ENCODE results near the gene GRID1. TPM values are rescaled to one million over a fixed set of nuclear protein-coding genes. Genes with fewer than 3 reads are reported as not detected.

The GRID1 gene
- total RNA-seq, 2 donors from 2014 or later = 0.37 to 0.67 TPM

DNA sequence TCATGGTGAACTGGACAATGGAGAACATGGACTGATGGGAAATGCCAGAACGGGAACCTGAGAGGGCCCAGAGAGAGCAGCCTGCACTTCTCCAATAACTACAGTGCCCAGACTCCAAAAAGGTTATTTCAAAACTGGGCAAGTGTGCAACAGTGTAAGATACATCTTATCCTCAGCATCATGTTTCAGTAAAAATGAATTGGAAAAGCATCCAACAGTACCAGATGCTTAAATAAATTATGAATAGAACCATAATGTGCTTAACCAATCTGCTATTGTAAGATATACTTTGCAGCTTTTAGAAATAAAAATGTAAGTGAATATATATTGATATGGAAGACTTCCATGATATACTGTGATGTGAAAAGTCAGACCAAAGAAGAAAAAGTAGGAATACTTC, 303.3 kb downstream of the GRID1 start:
- H3K27me3 ChIP-seq = no peaks in the 10 kb centered on the region
- no peaks in the 10 kb centered on the region for H3K4me1 ChIP-seq
- no peaks in the 10 kb centered on the region for H3K9me3 ChIP-seq
- TF ChIP-seq, protein P1, sequence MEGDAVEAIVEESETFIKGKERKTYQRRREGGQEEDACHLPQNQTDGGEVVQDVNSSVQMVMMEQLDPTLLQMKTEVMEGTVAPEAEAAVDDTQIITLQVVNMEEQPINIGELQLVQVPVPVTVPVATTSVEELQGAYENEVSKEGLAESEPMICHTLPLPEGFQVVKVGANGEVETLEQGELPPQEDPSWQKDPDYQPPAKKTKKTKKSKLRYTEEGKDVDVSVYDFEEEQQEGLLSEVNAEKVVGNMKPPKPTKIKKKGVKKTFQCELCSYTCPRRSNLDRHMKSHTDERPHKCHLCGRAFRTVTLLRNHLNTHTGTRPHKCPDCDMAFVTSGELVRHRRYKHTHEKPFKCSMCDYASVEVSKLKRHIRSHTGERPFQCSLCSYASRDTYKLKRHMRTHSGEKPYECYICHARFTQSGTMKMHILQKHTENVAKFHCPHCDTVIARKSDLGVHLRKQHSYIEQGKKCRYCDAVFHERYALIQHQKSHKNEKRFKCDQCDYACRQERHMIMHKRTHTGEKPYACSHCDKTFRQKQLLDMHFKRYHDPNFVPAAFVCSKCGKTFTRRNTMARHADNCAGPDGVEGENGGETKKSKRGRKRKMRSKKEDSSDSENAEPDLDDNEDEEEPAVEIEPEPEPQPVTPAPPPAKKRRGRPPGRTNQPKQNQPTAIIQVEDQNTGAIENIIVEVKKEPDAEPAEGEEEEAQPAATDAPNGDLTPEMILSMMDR (IDR thresholded peaks at IDR 0.05) = no peak
- no peaks in the 10 kb centered on the region for H3K36me3 ChIP-seq
- no peak overlapping the region for H3K27ac ChIP-seq
- H3K4me3 ChIP-seq = no peak overlapping the region
- no peak for DNase-seq (ENCODE audit: low spot score)

DNA sequence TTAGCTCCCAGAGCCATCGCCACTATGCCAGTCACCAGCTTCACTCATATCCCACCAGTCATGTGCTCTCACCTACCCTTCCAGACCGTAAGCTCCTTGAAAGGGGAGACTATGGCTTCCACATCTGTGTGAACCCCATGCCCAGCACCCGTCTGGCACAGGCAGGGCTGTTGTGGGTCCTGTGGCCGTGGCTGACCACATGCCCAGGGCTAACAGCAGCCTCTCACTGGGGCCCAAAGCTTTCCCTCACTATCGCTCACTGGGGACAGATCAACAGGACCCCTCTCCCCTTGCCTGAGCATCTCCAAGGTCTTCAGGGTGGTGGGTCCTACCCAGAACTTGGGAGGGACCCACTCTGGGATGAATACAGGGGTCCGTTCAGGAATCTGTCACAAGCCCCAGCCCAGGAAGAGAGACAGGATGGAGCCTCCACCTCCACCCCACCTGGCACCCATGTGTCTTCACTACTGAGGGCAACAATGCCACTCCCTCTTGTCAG, 303.9 kb downstream of the GRID1 start:
- no peak for DNase-seq (ENCODE audit: low spot score)
- Histone ChIP-seq H3K4me1 (peaks cover 0 to 3% of the 10 kb centered on the region in 2 donors), H3K27me3 (no peaks in the 10 kb centered on the region), H3K36me3 (no peaks in the 10 kb centered on the region), H3K27ac (no peak overlapping the region), H3K4me3 (no peak overlapping the region), H3K9me3 (no peaks in the 10 kb centered on the region)
- TF ChIP-seq, protein P1 (IDR thresholded peaks at IDR 0.05) = no peak

DNA sequence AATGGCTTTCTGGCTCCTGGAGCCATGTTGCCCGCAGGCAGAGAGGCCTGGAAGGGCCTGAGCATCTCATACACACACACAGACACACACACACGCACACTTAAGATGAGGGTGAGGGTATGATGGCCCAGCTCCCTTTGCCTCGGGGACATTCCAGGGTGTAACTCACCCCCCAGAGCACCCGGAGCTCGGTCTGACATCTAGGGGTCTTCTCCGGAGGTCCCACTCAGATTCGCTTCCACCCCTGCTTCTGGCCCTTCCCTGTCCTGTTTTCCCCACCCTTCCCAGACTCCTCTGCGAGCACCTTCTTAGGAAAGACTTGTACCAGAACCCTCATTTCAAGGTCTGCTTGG, 304.4 kb downstream of the GRID1 start:
- H3K4me1 ChIP-seq = peaks cover 0 to 7% of the 10 kb centered on the region in 2 donors
- no peaks in the 10 kb centered on the region for H3K36me3 ChIP-seq
- no peaks in the 10 kb centered on the region for H3K27me3 ChIP-seq
- TF ChIP-seq, protein P1 (IDR thresholded peaks at IDR 0.05) = no peak
- DNase-seq (ENCODE audit: low spot score) = no peak
- H3K9me3 ChIP-seq = no peaks in the 10 kb centered on the region
- no peak overlapping the region for H3K4me3 ChIP-seq
- H3K27ac ChIP-seq = no peak overlapping the region

DNA sequence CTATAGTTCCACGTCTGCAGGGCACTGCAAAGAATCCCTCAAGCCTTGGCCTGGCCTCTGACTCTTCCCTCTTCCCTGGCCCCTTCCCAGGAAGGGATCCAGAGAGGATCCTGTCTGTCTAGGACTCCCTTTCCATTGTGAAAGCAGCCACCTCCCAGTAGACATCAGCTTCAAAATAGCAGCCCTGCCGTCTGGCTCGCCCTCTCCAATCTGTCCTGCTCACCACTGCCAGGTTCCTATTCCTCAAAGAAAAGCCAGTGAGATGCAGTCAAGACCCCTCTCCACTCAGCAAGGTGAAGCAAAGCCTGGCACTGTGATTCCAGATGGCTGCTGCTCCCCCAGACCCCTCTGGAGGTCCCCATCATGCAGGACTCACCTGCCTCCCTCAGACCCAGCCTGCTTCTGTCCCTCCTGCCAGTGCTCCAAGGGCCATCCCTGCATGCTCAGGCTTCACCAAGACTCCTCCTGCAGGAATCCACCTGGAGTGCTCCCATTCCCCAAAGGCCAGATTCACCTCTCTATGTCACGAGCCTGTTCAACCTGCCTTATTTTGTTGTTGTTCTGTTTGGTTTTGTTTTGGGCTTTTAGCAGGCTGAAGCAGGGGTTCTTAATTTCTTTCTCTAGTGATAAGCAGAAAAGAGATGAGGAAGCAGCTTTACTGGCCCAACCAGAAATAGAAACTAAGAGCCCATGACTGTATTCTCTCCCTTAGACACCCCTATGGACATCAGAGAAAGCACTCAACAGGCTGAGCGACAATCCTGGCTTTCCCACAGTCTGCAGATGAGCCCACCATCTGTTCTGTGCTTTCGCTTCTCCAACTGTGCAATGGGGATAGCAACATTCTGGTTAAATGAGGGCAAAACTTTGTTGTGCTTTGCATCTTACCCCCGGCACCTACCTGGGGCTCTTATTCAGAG, 305.1 kb downstream of the GRID1 start:
- H3K36me3 ChIP-seq = no peaks in the 10 kb centered on the region
- H3K9me3 ChIP-seq = no peaks in the 10 kb centered on the region
- TF ChIP-seq, protein P1 (IDR thresholded peaks at IDR 0.05) = no peak
- no peak for DNase-seq (ENCODE audit: low spot score)
- no peaks in the 10 kb centered on the region for H3K27me3 ChIP-seq
- no peak overlapping the region for H3K4me3 ChIP-seq
- H3K27ac ChIP-seq = no peak overlapping the region
- peaks cover 0 to 7% of the 10 kb centered on the region in 2 donors for H3K4me1 ChIP-seq

DNA sequence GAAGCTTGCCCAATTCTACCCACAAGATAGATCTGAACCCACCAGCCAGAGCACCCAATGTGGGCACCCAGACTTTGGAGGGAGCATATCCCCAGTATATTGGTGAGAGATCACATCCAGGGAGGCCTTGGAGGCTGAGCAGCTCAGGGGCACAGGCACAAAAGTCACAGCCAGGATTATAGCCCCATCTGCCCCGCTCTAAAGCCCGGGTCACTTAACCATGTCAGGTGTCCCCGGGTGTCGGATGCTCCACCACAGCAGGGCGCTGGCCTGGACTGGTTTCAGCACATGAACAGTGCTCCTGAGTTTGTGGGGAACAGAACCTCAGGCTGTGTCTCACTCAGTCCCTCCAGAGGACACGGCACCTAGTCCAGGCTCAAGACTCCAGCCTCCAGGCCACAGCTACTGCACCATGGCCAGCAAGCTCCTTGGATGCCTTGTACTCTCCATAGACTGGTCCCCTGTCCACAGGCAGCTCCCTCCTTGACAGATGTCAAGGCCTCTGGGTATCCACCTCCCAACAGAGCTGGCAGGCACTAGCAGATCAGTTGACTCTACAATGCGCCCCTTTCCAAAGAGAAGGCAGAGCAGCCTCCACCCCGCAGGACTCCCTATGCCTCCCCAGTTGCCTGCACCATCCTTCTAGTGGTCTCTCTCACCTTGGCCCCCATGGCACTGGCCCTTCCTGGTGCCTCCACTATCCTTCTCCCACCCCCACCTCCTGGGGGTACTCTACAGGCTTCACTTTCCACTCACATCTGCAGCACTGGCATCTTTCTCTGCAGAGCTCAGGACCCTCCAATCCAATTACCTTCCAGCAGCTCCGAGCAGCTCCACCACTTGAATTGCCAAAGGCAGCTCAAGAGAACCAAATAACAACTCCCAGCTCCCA, 306.0 kb downstream of the GRID1 start:
- Histone ChIP-seq H3K9me3 (no peaks in the 10 kb centered on the region), H3K27me3 (no peaks in the 10 kb centered on the region), H3K4me1 (peaks cover 0 to 7% of the 10 kb centered on the region in 2 donors), H3K36me3 (no peaks in the 10 kb centered on the region), H3K27ac (no peak overlapping the region), H3K4me3 (no peak overlapping the region)
- DNase-seq (ENCODE audit: low spot score) = no peak
- TF ChIP-seq, protein P1 (IDR thresholded peaks at IDR 0.05) = no peak
